ENCODE data around the gene CCL23. TPM values are rescaled to one million over a fixed set of nuclear protein-coding genes. Genes with fewer than 3 reads are reported as not detected.

The CCL23 gene
- total and polyA plus RNA-seq, 9 of the 15 experiments (the other 6 are each of a cell fraction or from before 2014, with no cell fraction given) = not detected

DNA sequence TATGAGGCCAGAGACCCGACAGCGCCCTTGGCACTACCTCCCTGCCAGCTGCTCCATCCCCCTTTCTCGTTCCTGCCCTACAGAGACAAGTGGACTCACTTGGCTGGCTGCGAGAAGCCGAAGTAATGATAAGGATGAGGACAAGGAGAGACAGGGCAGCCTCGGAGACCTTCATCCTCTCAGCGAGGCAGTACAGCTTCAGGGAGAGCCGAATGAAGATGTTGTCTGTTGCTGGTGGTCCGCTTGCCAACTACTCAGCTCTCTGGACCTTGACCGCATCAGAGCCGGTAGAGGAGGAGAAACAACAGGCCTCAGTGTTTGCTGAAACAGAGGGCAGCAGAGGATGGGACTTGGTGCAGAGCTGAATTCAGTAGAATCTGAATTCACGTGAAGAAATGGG, 36.5 kb downstream of the CCL23 start, which contains the start of gene CCL16:
Gene CCL16, minus strand, starts transcription at position 252 of the 400 bp plus-strand sequence. Its CDS starts 77 bp downstream, at position 175.
- ChIA-PET CTCF (ENCODE audit: low intra/inter-chr PET ratio) (no interaction called here), POLR2A (interaction anchor here (0.7 to 2.0 kb wide), 2 partner anchors 10 to 12 kb away, joined by 4 to 5 read pairs; no protein-coding TSS in a partner anchor)
- no peak within 1 kb of the TSS for H3K4me2 ChIP-seq (ENCODE audit: insufficient read depth, low read length)
- H3K9ac ChIP-seq (ENCODE audit: insufficient read depth in 1 of 2, low read depth in 2 of 2, low read length in 2 of 2) = no peak within 1 kb of the TSS
- under 1% methylated on average over 11 of the region's 12 CpGs for WGBS (ENCODE audit: insufficient coverage, low coverage, missing lambda C conversion rate)
- H3K27me3 ChIP-seq (ENCODE audit: control insufficient read depth in 2 of 2, insufficient read depth in 2 of 2, low read length in 2 of 2) = peaks cover 14 to 50% of the 10 kb centered on the region in 2 experiments; a peak in 4 of 5 replicates
- no peaks in the 10 kb centered on the region for H3K36me3 ChIP-seq (ENCODE audit: control insufficient read depth, insufficient read depth, low read length)
- no peak for FAIRE-seq
- H3K9me3 ChIP-seq (replicated peaks; ENCODE audit: control insufficient read depth, insufficient read depth, low read depth, low read length) = no peaks in the 10 kb centered on the region
- H3K79me2 ChIP-seq (ENCODE audit: control insufficient read depth, insufficient read depth, low read length) = no peaks in the 10 kb centered on the region
- DNase-seq (ENCODE audit: extremely low read depth in 1 of 4, low spot score in 3 of 4) = no peak
- intact Hi-C loops (cut with micrococcal nuclease) (no loop called here), in situ Hi-C loops (cut with MboI) (no loop called here)
- ATAC-seq = no peak
- H2AFZ ChIP-seq (ENCODE audit: low read depth, low read length) = no peak within 1 kb of the TSS
- H3K9me1 ChIP-seq (ENCODE audit: control insufficient read depth, insufficient read depth, low read length) = no peaks in the 10 kb centered on the region
- H4K20me1 ChIP-seq (replicated peaks; ENCODE audit: control insufficient read depth, insufficient read depth, low read length) = no peaks in the 10 kb centered on the region; the same call in 1 of the 2 replicates
- H3K4me1 ChIP-seq (replicated peaks in 1 of 2; ENCODE audit: control insufficient read depth in 2 of 2, insufficient read depth in 2 of 2, low read length in 2 of 2) = no peaks in the 10 kb centered on the region
- H3K27ac ChIP-seq (ENCODE audit: extremely low read depth, low read depth, low read length) = no peak within 1 kb of the TSS
- TF ChIP-seq, protein P1, sequence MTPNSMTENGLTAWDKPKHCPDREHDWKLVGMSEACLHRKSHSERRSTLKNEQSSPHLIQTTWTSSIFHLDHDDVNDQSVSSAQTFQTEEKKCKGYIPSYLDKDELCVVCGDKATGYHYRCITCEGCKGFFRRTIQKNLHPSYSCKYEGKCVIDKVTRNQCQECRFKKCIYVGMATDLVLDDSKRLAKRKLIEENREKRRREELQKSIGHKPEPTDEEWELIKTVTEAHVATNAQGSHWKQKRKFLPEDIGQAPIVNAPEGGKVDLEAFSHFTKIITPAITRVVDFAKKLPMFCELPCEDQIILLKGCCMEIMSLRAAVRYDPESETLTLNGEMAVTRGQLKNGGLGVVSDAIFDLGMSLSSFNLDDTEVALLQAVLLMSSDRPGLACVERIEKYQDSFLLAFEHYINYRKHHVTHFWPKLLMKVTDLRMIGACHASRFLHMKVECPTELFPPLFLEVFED (CRISPR knock-in tag; conservative IDR thresholded peaks at IDR 0.05) = no peak
- no peak for TF ChIP-seq CXXC5 (CRISPR knock-in tag; IDR thresholded peaks at IDR 0.05)
- TF ChIP-seq SIN3B (IDR thresholded peaks at IDR 0.05; ENCODE audit: low read depth) = no peak
- no peak for TF ChIP-seq HLTF (IDR thresholded peaks at IDR 0.05)
- no peak for TF ChIP-seq ZKSCAN3 (CRISPR knock-in tag; IDR thresholded peaks at IDR 0.05)
- no peak for TF ChIP-seq U2AF1 (optimal IDR thresholded peaks at IDR 0.05; ENCODE audit: low read depth, low read length)
- TF ChIP-seq MYC (IDR thresholded peaks at IDR 0.05; ENCODE audit: low read depth, low read length) = no peak
- TF ChIP-seq MYC (CRISPR knock-in tag; IDR thresholded peaks at IDR 0.05; ENCODE audit: borderline replicate concordance, low read depth) = no peak
- TF ChIP-seq, protein P2, sequence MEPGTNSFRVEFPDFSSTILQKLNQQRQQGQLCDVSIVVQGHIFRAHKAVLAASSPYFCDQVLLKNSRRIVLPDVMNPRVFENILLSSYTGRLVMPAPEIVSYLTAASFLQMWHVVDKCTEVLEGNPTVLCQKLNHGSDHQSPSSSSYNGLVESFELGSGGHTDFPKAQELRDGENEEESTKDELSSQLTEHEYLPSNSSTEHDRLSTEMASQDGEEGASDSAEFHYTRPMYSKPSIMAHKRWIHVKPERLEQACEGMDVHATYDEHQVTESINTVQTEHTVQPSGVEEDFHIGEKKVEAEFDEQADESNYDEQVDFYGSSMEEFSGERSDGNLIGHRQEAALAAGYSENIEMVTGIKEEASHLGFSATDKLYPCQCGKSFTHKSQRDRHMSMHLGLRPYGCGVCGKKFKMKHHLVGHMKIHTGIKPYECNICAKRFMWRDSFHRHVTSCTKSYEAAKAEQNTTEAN (CRISPR knock-in tag; IDR thresholded peaks at IDR 0.05) = no peak
- TF ChIP-seq ZNF140 (CRISPR knock-in tag; IDR thresholded peaks at IDR 0.05) = no peak
- TF ChIP-seq, protein P3, sequence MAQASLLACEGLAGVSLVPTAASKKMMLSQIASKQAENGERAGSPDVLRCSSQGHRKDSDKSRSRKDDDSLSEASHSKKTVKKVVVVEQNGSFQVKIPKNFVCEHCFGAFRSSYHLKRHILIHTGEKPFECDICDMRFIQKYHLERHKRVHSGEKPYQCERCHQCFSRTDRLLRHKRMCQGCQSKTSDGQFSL (CRISPR knock-in tag; IDR thresholded peaks at IDR 0.05) = no peak
- TF ChIP-seq, protein P3 (tag; IDR thresholded peaks at IDR 0.05) = no peak
- no peak for TF ChIP-seq SAFB (IDR thresholded peaks at IDR 0.05; ENCODE audit: borderline replicate concordance, low read depth, low read length)
- TF ChIP-seq, protein P4, sequence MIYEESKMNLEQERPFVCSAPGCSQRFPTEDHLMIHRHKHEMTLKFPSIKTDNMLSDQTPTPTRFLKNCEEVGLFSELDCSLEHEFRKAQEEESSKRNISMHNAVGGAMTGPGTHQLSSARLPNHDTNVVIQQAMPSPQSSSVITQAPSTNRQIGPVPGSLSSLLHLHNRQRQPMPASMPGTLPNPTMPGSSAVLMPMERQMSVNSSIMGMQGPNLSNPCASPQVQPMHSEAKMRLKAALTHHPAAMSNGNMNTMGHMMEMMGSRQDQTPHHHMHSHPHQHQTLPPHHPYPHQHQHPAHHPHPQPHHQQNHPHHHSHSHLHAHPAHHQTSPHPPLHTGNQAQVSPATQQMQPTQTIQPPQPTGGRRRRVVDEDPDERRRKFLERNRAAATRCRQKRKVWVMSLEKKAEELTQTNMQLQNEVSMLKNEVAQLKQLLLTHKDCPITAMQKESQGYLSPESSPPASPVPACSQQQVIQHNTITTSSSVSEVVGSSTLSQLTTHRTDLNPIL (CRISPR knock-in tag; IDR thresholded peaks at IDR 0.05) = no peak
- TF ChIP-seq SREBF1 (IDR thresholded peaks at IDR 0.05; ENCODE audit: borderline replicate concordance, low read depth, low read length) = no peak
- TF ChIP-seq MEIS2 (IDR thresholded peaks at IDR 0.05; ENCODE audit: partially characterized antibody) = no peak
- TF ChIP-seq RUNX1 (IDR thresholded peaks at IDR 0.05; ENCODE audit: low read depth) = no peak
- no TSS peak for BruUV-seq (replicated peaks)
- H3K4me3 ChIP-seq = no peak within 1 kb of the TSS
